Neuron (in vitro differentiated cells): ENCODE results near the gene UCN3.
"Not testable (repeated sequence)": the region's sequence is repeated elsewhere in the genome, so short reads cannot be mapped to it uniquely, and the experiment has no call there.

Source experiments
- H2AFZ ChIP-seq: one replicate; pipeline ENCODE4 v1.6.1; 2013; ENCODE audit warnings: low read depth, mild to moderate bottlenecking, inconsistent platforms, low read length, moderate library complexity
- H3K27me3 ChIP-seq: one replicate; pipeline ENCODE4 v1.6.1; 2013; ENCODE audit warnings: low read length; ENCODE audit not compliant: insufficient read depth
- H3K36me3 ChIP-seq: one replicate; pipeline ENCODE4 v1.6.1; 2013; ENCODE audit warnings: low read length; ENCODE audit not compliant: insufficient read depth
- H3K4me1 ChIP-seq: one replicate; pipeline ENCODE4 v1.6.1; 2013; ENCODE audit warnings: low read length; ENCODE audit not compliant: insufficient read depth
- H3K4me3 ChIP-seq: 2 replicates; pipeline ENCODE4 v1.5.1; 2013; ENCODE audit warnings: mild to moderate bottlenecking, low read length, moderate library complexity
- H3K9me3 ChIP-seq: one replicate; pipeline ENCODE4 v1.6.1; 2013; ENCODE audit warnings: low read length

UCN3 gene

GRCh38 chr10:5373307-5373706 lies 8.5 kb downstream of the UCN3 start:
- Histone ChIP-seq H2AFZ (no peak overlapping the region), H3K27me3 (no peaks in the 10 kb centered on the region), H3K9me3 (peaks cover 2% of the 10 kb centered on the region), H3K4me3 (no peak overlapping the region), H3K36me3 (no peaks in the 10 kb centered on the region), H3K4me1 (no peaks in the 10 kb centered on the region)

DNA sequence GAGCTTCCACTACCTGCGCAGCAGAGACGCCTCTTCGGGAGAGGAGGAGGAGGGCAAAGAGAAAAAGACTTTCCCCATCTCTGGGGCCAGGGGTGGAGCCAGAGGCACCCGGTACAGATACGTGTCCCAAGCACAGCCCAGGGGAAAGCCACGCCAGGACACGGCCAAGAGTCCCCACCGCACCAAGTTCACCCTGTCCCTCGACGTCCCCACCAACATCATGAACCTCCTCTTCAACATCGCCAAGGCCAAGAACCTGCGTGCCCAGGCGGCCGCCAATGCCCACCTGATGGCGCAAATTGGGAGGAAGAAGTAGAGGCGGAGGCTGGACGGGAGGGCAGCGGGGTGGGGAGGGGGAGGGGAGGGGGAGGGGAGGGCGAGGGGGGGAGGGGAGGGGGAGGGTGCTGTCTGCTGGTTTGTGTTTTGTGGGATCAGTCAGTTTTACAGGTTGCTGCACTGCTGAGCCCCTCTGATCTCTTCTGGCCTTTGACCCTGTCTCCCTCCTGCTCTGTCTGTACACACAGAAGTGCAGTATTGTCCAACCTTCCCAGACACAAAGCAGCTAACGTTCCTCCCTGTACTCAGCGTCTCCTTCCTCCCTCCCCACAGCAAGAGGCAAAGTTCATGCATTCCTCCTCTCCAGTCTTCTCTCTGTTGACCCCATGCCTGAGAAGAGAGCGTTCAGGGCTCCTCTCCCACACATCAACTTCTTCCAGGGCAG lies 9.3 kb downstream of the UCN3 start:
- no peak overlapping the region for H2AFZ ChIP-seq
- no peaks in the 10 kb centered on the region for H3K27me3 ChIP-seq
- H3K9me3 ChIP-seq, result peaks cover 2% of the 10 kb centered on the region
- H3K36me3 ChIP-seq, result no peaks in the 10 kb centered on the region
- no peaks in the 10 kb centered on the region for H3K4me1 ChIP-seq
- no peak overlapping the region for H3K4me3 ChIP-seq

DNA sequence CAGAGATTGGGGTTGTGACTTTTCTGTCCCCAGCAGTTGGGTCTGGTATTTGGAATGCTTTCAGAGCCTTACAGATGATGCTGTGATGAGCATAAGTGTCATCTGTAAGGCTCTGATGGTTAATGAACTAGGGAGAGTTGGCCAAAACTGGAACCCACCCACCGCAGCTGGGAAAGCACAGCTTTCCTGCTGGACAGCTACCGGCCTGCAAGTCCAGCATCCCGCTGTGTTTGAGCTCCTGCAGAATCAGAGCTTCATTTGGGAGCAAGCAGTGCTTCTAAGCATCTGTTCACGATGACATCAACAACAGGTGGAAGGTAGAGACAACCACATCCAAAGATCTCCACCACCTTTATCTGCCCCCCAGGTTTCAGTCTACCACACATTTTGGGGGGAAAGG lies 11.7 kb downstream of the UCN3 start:
- Histone ChIP-seq H3K27me3 (no peaks in the 10 kb centered on the region), H3K4me3 (no peak overlapping the region), H3K9me3 (peaks cover 2% of the 10 kb centered on the region), H3K36me3 (no peaks in the 10 kb centered on the region), H2AFZ (no peak overlapping the region), H3K4me1 (no peaks in the 10 kb centered on the region)

DNA sequence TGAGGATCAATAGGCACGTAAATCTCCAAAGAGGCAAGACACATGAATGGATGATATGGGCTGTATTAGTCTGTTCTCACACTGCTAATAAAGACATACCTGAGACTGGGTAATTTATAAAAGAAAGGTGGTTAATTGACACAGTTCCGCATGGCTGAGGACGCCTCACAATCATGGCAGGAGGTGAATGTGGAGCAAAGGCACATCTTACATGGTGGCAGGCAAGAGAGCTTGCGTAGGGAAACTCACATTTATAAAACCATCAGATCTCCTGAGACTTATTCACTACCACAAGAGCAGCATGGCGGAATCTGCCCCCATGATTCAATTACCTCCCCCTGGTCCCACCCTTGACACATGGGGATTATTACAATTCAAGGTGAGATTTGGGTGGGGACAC lies 14.4 kb downstream of the UCN3 start:
- H3K4me1 ChIP-seq, H3K4me3 ChIP-seq, H3K27me3 ChIP-seq, H2AFZ ChIP-seq, H3K36me3 ChIP-seq, H3K9me3 ChIP-seq: not testable (repeated sequence)

DNA sequence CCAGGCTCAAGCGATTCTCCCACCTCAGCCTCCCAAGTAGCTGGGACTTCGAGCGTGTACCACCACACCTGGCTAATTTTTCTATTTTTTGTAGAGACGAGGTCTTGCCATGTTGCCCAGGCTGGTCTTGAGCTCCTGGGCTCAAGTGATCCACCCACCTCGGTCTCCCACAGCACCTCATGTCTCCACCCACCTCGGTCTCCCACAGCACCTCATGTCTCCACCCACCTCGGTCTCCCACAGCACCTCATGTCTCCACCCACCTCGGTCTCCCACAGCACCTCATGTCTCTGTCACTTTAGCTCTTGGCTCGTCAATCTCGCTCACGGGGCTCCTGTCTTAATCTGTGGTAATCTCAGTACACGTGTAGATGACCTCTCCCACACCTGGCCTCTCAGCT lies 15.6 kb downstream of the UCN3 start:
- not testable (repeated sequence) for H3K9me3 ChIP-seq, H3K27me3 ChIP-seq, H3K36me3 ChIP-seq, H3K4me3 ChIP-seq, H2AFZ ChIP-seq, H3K4me1 ChIP-seq

- no peak overlapping the region for H3K4me3 ChIP-seq
- no peaks in the 10 kb centered on the region for H3K9me3 ChIP-seq
- H3K4me1 ChIP-seq, result no peaks in the 10 kb centered on the region
- no peaks in the 10 kb centered on the region for H3K27me3 ChIP-seq
- H3K36me3 ChIP-seq, result no peaks in the 10 kb centered on the region
- H2AFZ ChIP-seq, result no peak overlapping the region
These were observed 16.4 kb downstream of the UCN3 start for GRCh38 chr10:5381187-5381586.

GRCh38 chr10:5385224-5385623 lies 20.5 kb downstream of the UCN3 start:
- Histone ChIP-seq H3K27me3 (no peaks in the 10 kb centered on the region), H3K9me3 (no peaks in the 10 kb centered on the region), H3K4me3 (no peak overlapping the region), H2AFZ (no peak overlapping the region), H3K36me3 (no peaks in the 10 kb centered on the region), H3K4me1 (no peaks in the 10 kb centered on the region)

DNA sequence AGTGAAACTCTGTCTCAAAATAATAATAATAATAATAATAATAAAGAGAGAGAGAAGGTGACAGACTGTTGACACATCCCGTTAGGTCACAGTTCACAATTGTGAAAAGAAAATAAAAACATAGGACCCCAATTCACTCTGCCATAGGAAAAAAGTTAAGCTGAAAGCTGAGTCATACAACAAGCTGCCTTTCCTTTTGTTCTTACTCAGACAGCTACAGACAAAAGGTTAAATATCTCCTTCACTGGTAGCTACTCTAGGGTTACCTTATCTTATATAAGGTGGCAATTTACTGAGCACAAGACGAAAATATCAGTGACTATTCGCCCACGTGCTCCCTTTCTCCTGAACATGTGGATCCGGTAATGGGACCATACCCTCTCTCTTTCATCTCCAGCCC lies 22.4 kb downstream of the UCN3 start:
- H3K9me3 ChIP-seq, result peaks cover 2% of the 10 kb centered on the region
- H3K4me1 ChIP-seq, result no peaks in the 10 kb centered on the region
- H3K36me3 ChIP-seq, result no peaks in the 10 kb centered on the region
- H3K27me3 ChIP-seq, result no peaks in the 10 kb centered on the region
- H2AFZ ChIP-seq, result no peak overlapping the region
- no peak overlapping the region for H3K4me3 ChIP-seq

GRCh38 chr10:5390607-5391205 lies 25.9 kb downstream of the UCN3 start:
- Histone ChIP-seq H3K36me3 (no peaks in the 10 kb centered on the region), H3K4me3 (no peak overlapping the region), H2AFZ (no peak overlapping the region), H3K4me1 (no peaks in the 10 kb centered on the region), H3K9me3 (peaks cover 5% of the 10 kb centered on the region), H3K27me3 (no peaks in the 10 kb centered on the region)

- no peaks in the 10 kb centered on the region for H3K36me3 ChIP-seq
- no peaks in the 10 kb centered on the region for H3K27me3 ChIP-seq
- H3K4me3 ChIP-seq, result no peak overlapping the region
- no peaks in the 10 kb centered on the region for H3K4me1 ChIP-seq
- H3K9me3 ChIP-seq, result peaks cover 5% of the 10 kb centered on the region
- H2AFZ ChIP-seq, result no peak overlapping the region
These were observed 27.0 kb downstream of the UCN3 start for GRCh38 chr10:5391790-5392189.

DNA sequence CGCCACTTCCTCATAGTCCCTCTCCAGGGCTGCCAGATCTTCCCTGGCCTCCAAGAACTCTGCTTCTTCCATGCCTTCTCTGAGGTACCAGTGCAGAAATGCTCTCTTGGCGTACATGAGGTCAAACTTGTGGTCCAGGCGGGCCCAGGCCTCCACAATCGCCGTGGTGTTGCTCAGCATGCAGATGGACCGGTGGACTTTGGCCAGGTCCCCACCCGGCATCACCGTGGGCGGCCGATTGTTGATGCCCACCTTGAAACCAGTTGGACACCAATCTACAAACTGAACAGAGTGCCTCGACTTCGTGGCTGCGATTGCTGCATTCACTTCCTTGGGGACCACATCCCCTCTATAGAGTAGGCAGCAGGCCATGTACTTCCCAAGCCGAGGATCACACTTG lies 28.8 kb downstream of the UCN3 start:
- Histone ChIP-seq H3K36me3 (no peaks in the 10 kb centered on the region), H3K4me3 (no peak overlapping the region), H2AFZ (no peak overlapping the region), H3K4me1 (no peaks in the 10 kb centered on the region), H3K27me3 (no peaks in the 10 kb centered on the region), H3K9me3 (peaks cover 5% of the 10 kb centered on the region)

DNA sequence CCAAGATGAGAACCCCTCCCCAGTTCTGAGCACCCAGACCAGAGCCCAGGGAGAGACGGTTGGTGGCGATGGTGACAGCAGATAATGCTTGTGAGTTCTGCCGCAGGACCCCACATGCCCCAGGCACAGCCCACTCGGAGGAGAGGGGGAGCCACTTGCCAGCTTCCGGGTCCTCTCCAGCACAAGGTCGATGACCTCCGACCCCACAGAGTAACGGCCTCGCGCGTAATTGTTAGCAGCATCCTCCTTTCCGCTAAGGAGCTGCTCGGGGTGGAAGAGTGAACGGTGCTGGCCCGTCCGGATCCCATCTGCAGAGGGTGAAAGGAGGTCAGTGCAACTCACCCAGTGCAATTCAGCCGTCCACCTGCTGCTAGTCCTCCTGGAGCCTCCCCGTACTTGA lies 30.4 kb downstream of the UCN3 start:
- H2AFZ ChIP-seq, result no peak overlapping the region
- no peaks in the 10 kb centered on the region for H3K27me3 ChIP-seq
- H3K9me3 ChIP-seq, result peaks cover 5% of the 10 kb centered on the region
- no peaks in the 10 kb centered on the region for H3K4me1 ChIP-seq
- H3K36me3 ChIP-seq, result no peaks in the 10 kb centered on the region
- no peak overlapping the region for H3K4me3 ChIP-seq

GRCh38 chr10:5396556-5397300 lies 32.0 kb downstream of the UCN3 start:
- Histone ChIP-seq H3K27me3 (no peaks in the 10 kb centered on the region), H3K4me3 (no peak overlapping the region), H2AFZ (no peak overlapping the region), H3K36me3 (no peaks in the 10 kb centered on the region), H3K9me3 (peaks cover 4% of the 10 kb centered on the region), H3K4me1 (no peaks in the 10 kb centered on the region)
